Right lung (tissue), 5 donors: Measurements from ENCODE around the gene TNS3. TPM values are rescaled to one million over a fixed set of nuclear protein-coding genes. Genes with fewer than 3 reads are reported as not detected.
A peak's percentile ranks its signal among the peaks of the same experiment; 100 is the strongest.

Experiments
- DNase-seq, 2 donors: peaks; one replicate each; pipeline ENCODE4 v3.0.0-alpha.2; 2013
- polyA plus RNA-seq, 5 donors: library from polyadenylated mRNA; unstranded; fragments of 120-200 nt; gene quantifications; one replicate each; pipeline versions ENCODE4 v1.2.1 to v1.2.3, GENCODE V29; 2013; ENCODE audit warnings: inconsistent platforms in 1 of 5, low replicate concordance in 1 of 5; ENCODE audit not compliant: insufficient read length in 5 of 5, insufficient read depth in 1 of 5

TNS3 gene
- polyA plus RNA-seq, 5 donors: 76.8 to 102 (median 95.4) TPM

GRCh38 chr7:47411901-47412300 is 170.0 kb downstream of the TNS3 start:
- DNase-seq: no peak

- DNase-seq: no peak
Measured at GRCh38 chr7:47411281-47411869, 170.5 kb downstream of the TNS3 start.

GRCh38 chr7:47408675-47409074 is 173.2 kb downstream of the TNS3 start:
- DNase-seq: no peak

GRCh38 chr7:47407821-47408674 is 173.9 kb downstream of the TNS3 start:
- no peak for DNase-seq

- no peak for DNase-seq
Measured at GRCh38 chr7:47407136-47407535, 174.8 kb downstream of the TNS3 start.

- DNase-seq: no peak
Measured at GRCh38 chr7:47406801-47407129, 175.1 kb downstream of the TNS3 start.

- no peak for DNase-seq
Measured at GRCh38 chr7:47405921-47406800, 175.8 kb downstream of the TNS3 start.

GRCh38 chr7:47405286-47405904 is 176.5 kb downstream of the TNS3 start:
- DNase-seq: no peak

GRCh38 chr7:47404010-47404409 is 177.9 kb downstream of the TNS3 start:
- DNase-seq: no peak

GRCh38 chr7:47402941-47403866 is 178.7 kb downstream of the TNS3 start:
- DNase-seq: no peak

- DNase-seq: no peak
Measured at GRCh38 chr7:47401611-47402570, 180.0 kb downstream of the TNS3 start.

- no peak for DNase-seq
Measured at GRCh38 chr7:47400741-47401206, 181.1 kb downstream of the TNS3 start.

- no peak for DNase-seq
Measured at GRCh38 chr7:47400001-47400400, 181.9 kb downstream of the TNS3 start.

GRCh38 chr7:47394751-47395252 is 187.1 kb downstream of the TNS3 start:
- DNase-seq: no peak

- DNase-seq: no peak
Measured at GRCh38 chr7:47394216-47394615, 187.7 kb downstream of the TNS3 start.

GRCh38 chr7:47393406-47393805 is 188.5 kb downstream of the TNS3 start:
- DNase-seq: no peak

- peak; percentile 92 to 94 for DNase-seq
Measured at GRCh38 chr7:47392241-47392759, 189.6 kb downstream of the TNS3 start.

GRCh38 chr7:47391726-47392125 is 190.2 kb downstream of the TNS3 start:
- DNase-seq: no peak

GRCh38 chr7:47390914-47391313 is 191.0 kb downstream of the TNS3 start:
- DNase-seq: no peak
